HepG2 (cell line): Measurements from ENCODE around the gene RELL1. TPM values are rescaled to one million over a fixed set of nuclear protein-coding genes. Genes with fewer than 3 reads are reported as not detected.

Experiments used
- ATF2 ChIP-seq: sonication (generic); formaldehyde crosslinking; IDR thresholded peaks from 2 replicates; pipeline ENCODE4 v1.4.0; 2020; ENCODE audit warnings: missing genetic modification reagents
- BCL3 ChIP-seq: sonication (generic); formaldehyde crosslinking; IDR thresholded peaks from 2 replicates; pipeline ENCODE4 v1.5.1; 2020; ENCODE audit warnings: mild to moderate bottlenecking, missing genetic modification reagents, moderate library complexity
- HHEX ChIP-seq: IDR thresholded peaks from 2 replicates; pipeline ENCODE4 v1.6.1; 2016; ENCODE audit warnings: control low read depth
- IKZF5 ChIP-seq: IDR thresholded peaks from 2 replicates; pipeline ENCODE4 v1.6.1; 2018; ENCODE audit warnings: missing genetic modification reagents, mild to moderate bottlenecking, missing compliant biosample characterization
- MED1 ChIP-seq: sonication (generic); formaldehyde crosslinking; IDR thresholded peaks from 2 replicates; pipeline ENCODE4 v1.4.0; 2020; ENCODE audit warnings: missing genetic modification reagents
- NONO ChIP-seq, 2 experiments: fragments of 450-650 bp in 1 of 2; sonication (generic) in 1 of 2; formaldehyde crosslinking in 1 of 2; IDR thresholded peaks in 1 of 2; conservative IDR thresholded peaks in 1 of 2; 2 replicates each; pipeline versions ENCODE4 v1.6.1 to v1.8.0; 2017 to 2022; ENCODE audit warnings: mild to moderate bottlenecking in 1 of 2, missing genetic modification reagents in 1 of 2, moderate library complexity in 1 of 2
- RERE ChIP-seq: IDR thresholded peaks from 2 replicates; pipeline ENCODE4 v1.6.1; 2016; ENCODE audit warnings: low read depth, missing genetic modification reagents, missing compliant biosample characterization
- RXRA ChIP-seq: sonication (generic); formaldehyde crosslinking; IDR thresholded peaks from 2 replicates; pipeline ENCODE4 v1.5.1; 2020; ENCODE audit warnings: missing genetic modification reagents
- SOX5 ChIP-seq: IDR thresholded peaks from 2 replicates; pipeline ENCODE4 v1.6.1; 2016; ENCODE audit warnings: borderline replicate concordance
- STAT5B ChIP-seq: sonication (generic); formaldehyde crosslinking; IDR thresholded peaks from 2 replicates; pipeline ENCODE4 v1.4.0; 2020; ENCODE audit warnings: missing genetic modification reagents
- TCF12 ChIP-seq, 2 experiments: fragments of 450-650 bp in 1 of 2; sonication (generic) in 1 of 2; formaldehyde crosslinking in 1 of 2; IDR thresholded peaks; 2 replicates each; pipeline versions ENCODE4 v1.6.1 to v1.8.0; 2017 to 2022; ENCODE audit warnings: antibody characterized with exemption in 1 of 2, mild to moderate bottlenecking in 1 of 2, missing genetic modification reagents in 1 of 2, moderate library complexity in 1 of 2
- TFE3 ChIP-seq: IDR thresholded peaks from 2 replicates; pipeline ENCODE4 v1.6.1; 2016
- TRIM24 ChIP-seq: sonication (generic); formaldehyde crosslinking; IDR thresholded peaks from 2 replicates; pipeline ENCODE4 v1.8.0; 2022; ENCODE audit warnings: mild to moderate bottlenecking, missing genetic modification reagents
- ZNF281 ChIP-seq: sonication (generic); formaldehyde crosslinking; IDR thresholded peaks from 2 replicates; pipeline ENCODE4 v1.4.0; 2020; ENCODE audit warnings: missing genetic modification reagents, borderline replicate concordance
- ZNF780A ChIP-seq: sonication (generic); formaldehyde crosslinking; IDR thresholded peaks from 2 replicates; pipeline ENCODE4 v1.8.0; 2022; ENCODE audit warnings: mild to moderate bottlenecking, missing genetic modification reagents, moderate library complexity
- polyA plus RNA-seq, 8 experiments: library from polyadenylated mRNA; depleted of rRNA in 3 of 8; stranded (reverse) in 7 of 8; unstranded in 1 of 8; fragments of >200 nt; fragmentation: Illumina TruSeq in 4 of 8; extraction: Trizol in 4 of 8; gene quantifications; 2 replicates each; pipeline versions ENCODE4 v1.2.1 to v1.2.3, GENCODE V29; 2011 to 2016; ENCODE audit warnings: low read depth in 4 of 8, missing spikeins in 1 of 8, mixed read lengths in 1 of 8; ENCODE audit not compliant: insufficient read depth in 1 of 8
- total RNA-seq, 5 experiments: library from RNA; depleted of rRNA; stranded (reverse); fragments of >200 nt; fragmentation: Illumina TruSeq; extraction: Trizol; gene quantifications; 2 replicates each; pipeline ENCODE4 v1.2.3, GENCODE V29; 2016; ENCODE audit warnings: low read depth in 1 of 5

The RELL1 gene
- total and polyA plus RNA-seq, 2 of the 13 experiments (the other 11 are each of a cell fraction or from before 2014, with no cell fraction given): 8.4 to 58.4 TPM

- TF ChIP-seq NONO (IDR thresholded peaks at IDR 0.05): no peak
- TF ChIP-seq NONO (CRISPR knock-in tag; conservative IDR thresholded peaks at IDR 0.05): no peak
- TF ChIP-seq ZNF281 (CRISPR knock-in tag): peak; percentile 48; the same call in 1 of the 2 replicates
- no peak for TF ChIP-seq BCL3 (CRISPR knock-in tag)
- peak; percentile 72; the same call in 1 of the 2 replicates for TF ChIP-seq RERE (CRISPR knock-in tag)
- TF ChIP-seq IKZF5 (CRISPR knock-in tag): peak; percentile 27; the same call in 1 of the 2 replicates
- TF ChIP-seq STAT5B (CRISPR knock-in tag): no peak
- TF ChIP-seq TRIM24 (CRISPR knock-in tag): no peak
- TF ChIP-seq ATF2 (CRISPR knock-in tag): no peak
- no peak for TF ChIP-seq TCF12 (IDR thresholded peaks at IDR 0.05)
- TF ChIP-seq TCF12 (CRISPR knock-in tag; IDR thresholded peaks at IDR 0.05): no peak
- peak; percentile 33; the same call in 1 of the 2 replicates for TF ChIP-seq TFE3 (CRISPR knock-in tag)
- no peak for TF ChIP-seq HHEX (CRISPR knock-in tag)
- TF ChIP-seq RXRA: peak; percentile 77; the same call in 1 of the 2 replicates
- TF ChIP-seq MED1 (CRISPR knock-in tag): peak; percentile 63; the same call in 1 of the 2 replicates
- TF ChIP-seq ZNF780A (CRISPR knock-in tag): no peak
- peak; percentile 96 for TF ChIP-seq SOX5
Measured at GRCh38 chr4:37663552-37663951, 22.6 kb downstream of the RELL1 start (continued).
